GM12878 (cell line): ENCODE measurements around the gene HBA1. TPM values are rescaled to one million over a fixed set of nuclear protein-coding genes. Genes with fewer than 3 reads are reported as not detected.

ENCODE experiments used
- ATAC-seq: fragments of 200-7000 bp; cut with Tn5 transposase; 3 replicates; pipeline ENCODE4 v1.9.1; 2020; ENCODE audit warnings: mild to moderate bottlenecking, moderate library complexity
- BruUV-seq: library from RNA; stranded (reverse); fragments of 400-500 nt; replicated peaks from 2 replicates; lab custom pipeline; 2021; lab: Mats Ljungman, UMichigan
- CTCF ChIA-PET: fragments of 300-600 bp; sonication (Branson Sonifier 250); formaldehyde crosslinking; extraction: SDS; loops from one replicate; lab custom pipeline; 2021; ENCODE audit warnings: inconsistent platforms; lab: Yijun Ruan, JAX
- POLR2A ChIA-PET: fragments of 350-600 bp; formaldehyde crosslinking; extraction: SDS; loops from one replicate; lab custom pipeline; 2021; ENCODE audit warnings: inconsistent platforms; lab: Charles Lee
- RAD21 ChIA-PET: fragments of 300-600 bp; sonication (Branson Sonifier 250); formaldehyde crosslinking; loops from one replicate; lab custom pipeline; 2023; ENCODE audit warnings: antibody characterized with exemption; ENCODE audit not compliant: unreplicated experiment; lab: Charles Lee
- SMC1A ChIA-PET: fragments of 300-600 bp; sonication (Branson Sonifier 250); formaldehyde crosslinking; loops from one replicate; lab custom pipeline; 2023; ENCODE audit not compliant: unreplicated experiment, uncharacterized antibody; lab: Charles Lee
- DNase-seq: peaks from one replicate; pipeline ENCODE4 v3.0.0-alpha.2; 2011; ENCODE audit warnings: low read depth, low spot score
- FAIRE-seq: peaks from 3 replicates; lab custom pipeline; 2011; peaks lifted over from hg19 to GRCh38; lab: Jason Lieb, UNC
- H2AFZ ChIP-seq: 2 replicates; pipeline ENCODE4 v1.6.0; 2011; ENCODE audit warnings: low read depth, low read length, control low read depth; ENCODE audit not compliant: control insufficient read depth
- H3K27ac ChIP-seq: 2 replicates; pipeline ENCODE4 v1.5.1; 2011; ENCODE audit warnings: control low read depth; ENCODE audit not compliant: control insufficient read depth, insufficient read depth
- H3K27me3 ChIP-seq, 2 experiments: replicated peaks in 1 of 2; 2 replicates each; pipeline versions ENCODE4 v1.6.0 to v1.6.1; 2011; ENCODE audit warnings: low read length in 1 of 2; ENCODE audit not compliant: control insufficient read depth in 2 of 2, insufficient read depth in 2 of 2
- H3K36me3 ChIP-seq, 2 experiments: 2 replicates each; pipeline ENCODE4 v1.5.1; 2011; ENCODE audit warnings: low read length in 1 of 2; ENCODE audit not compliant: control insufficient read depth in 2 of 2, insufficient read depth in 2 of 2
- H3K4me1 ChIP-seq: 2 replicates; pipeline ENCODE4 v1.6.1; 2011; ENCODE audit warnings: mild to moderate bottlenecking, low read length, moderate library complexity, mixed read lengths; ENCODE audit not compliant: control insufficient read depth, insufficient read depth
- H3K4me2 ChIP-seq: 2 replicates; pipeline ENCODE4 v1.6.0; 2011; ENCODE audit warnings: control low read depth; ENCODE audit not compliant: control insufficient read depth, insufficient read depth
- H3K4me3 ChIP-seq: fragments of 200-600 bp; sonication (generic); 2 replicates; pipeline ENCODE4 v1.5.1; 2016
- H3K79me2 ChIP-seq: 2 replicates; pipeline ENCODE4 v1.6.0; 2011; ENCODE audit warnings: low read length; ENCODE audit not compliant: control insufficient read depth, insufficient read depth
- H3K9ac ChIP-seq: 2 replicates; pipeline ENCODE4 v1.8.0; 2011; ENCODE audit warnings: low read length, control low read depth, mixed read lengths; ENCODE audit not compliant: control insufficient read depth, insufficient read depth
- H3K9me3 ChIP-seq: replicated peaks from 3 replicates; pipeline ENCODE4 v1.5.1; 2011; ENCODE audit warnings: mild to moderate bottlenecking, low read length; ENCODE audit not compliant: control insufficient read depth, insufficient read depth
- H4K20me1 ChIP-seq: 2 replicates; pipeline ENCODE4 v1.6.0; 2011; ENCODE audit not compliant: control insufficient read depth, insufficient read depth
- BHLHE40 ChIP-seq, 2 experiments: fragments of 450-650 bp in 1 of 2; IDR thresholded peaks; 2 replicates each; pipeline ENCODE4 v1.6.1; 2011 to 2017; ENCODE audit warnings: low read depth in 2 of 2, borderline replicate concordance in 1 of 2, improper control_type of control experiment in 1 of 2, low read length in 1 of 2, mild to moderate bottlenecking in 1 of 2
- ESRRA ChIP-seq: IDR thresholded peaks from 2 replicates; pipeline ENCODE4 v1.6.1; 2012; ENCODE audit warnings: mild to moderate bottlenecking, low read length, improper control_type of control experiment
- GABPA ChIP-seq: IDR thresholded peaks from 2 replicates; pipeline ENCODE4 v1.6.1; 2014; ENCODE audit warnings: antibody characterized with exemption, low read depth, mild to moderate bottlenecking, inconsistent platforms
- MEF2B ChIP-seq: fragments of 450-650 bp; IDR thresholded peaks from 2 replicates; pipeline ENCODE4 v1.6.1; 2018; ENCODE audit warnings: mild to moderate bottlenecking, moderate library complexity; ENCODE audit not compliant: partially characterized antibody, poor library complexity, severe bottlenecking
- MTA2 ChIP-seq: fragments of 450-650 bp; IDR thresholded peaks from 2 replicates; pipeline ENCODE4 v1.6.1; 2016; ENCODE audit warnings: low read depth, mild to moderate bottlenecking, moderate library complexity
- NR2C1 ChIP-seq: fragments of 450-650 bp; IDR thresholded peaks from 2 replicates; pipeline ENCODE4 v1.6.1; 2017; ENCODE audit warnings: antibody characterized with exemption, mild to moderate bottlenecking, moderate library complexity
- NR2C2 ChIP-seq: IDR thresholded peaks from 2 replicates; pipeline ENCODE4 v1.6.1; 2011; ENCODE audit warnings: borderline replicate concordance, low read depth; ENCODE audit not compliant: control insufficient read depth, insufficient read length
- SUPT20H ChIP-seq: IDR thresholded peaks from 2 replicates; pipeline ENCODE4 v1.6.1; 2011; ENCODE audit warnings: low read depth, mild to moderate bottlenecking, low read length, moderate library complexity, borderline replicate concordance; ENCODE audit not compliant: control insufficient read depth
- USF1 ChIP-seq: IDR thresholded peaks from 2 replicates; pipeline ENCODE4 v1.6.1; 2011; ENCODE audit warnings: borderline replicate concordance, low read depth, mild to moderate bottlenecking, moderate library complexity, mixed read lengths, low read length; ENCODE audit not compliant: insufficient read depth; ENCODE audit errors: extremely low read length
- YY1 ChIP-seq: IDR thresholded peaks from 2 replicates; pipeline ENCODE4 v1.6.1; 2011; ENCODE audit warnings: low read depth, mild to moderate bottlenecking, low read length
- ZBTB11 ChIP-seq: fragments of 450-650 bp; formaldehyde crosslinking; IDR thresholded peaks from 2 replicates; pipeline ENCODE4 v1.5.0; 2022; ENCODE audit warnings: mild to moderate bottlenecking, missing genetic modification characterization
- ZBTB40 ChIP-seq: fragments of 450-650 bp; IDR thresholded peaks from 2 replicates; pipeline ENCODE4 v1.6.1; 2016; ENCODE audit warnings: mild to moderate bottlenecking, moderate library complexity, borderline replicate concordance
- WGBS: methylation state at CpG from one replicate; pipeline ENCODE4 v1.1.6; 2016; ENCODE audit warnings: low lambda C conversion rate; ENCODE audit not compliant: insufficient replicate concordance, insufficient coverage; ENCODE audit errors: missing lambda C conversion rate; 5-methylcytosine and 5-hydroxymethylcytosine counted together
- in situ Hi-C: fragments of 300-500 bp; cut with MboI; formaldehyde crosslinking; loops from 9 replicates; pipeline ENCODE4 v1.14.3; 2018; ENCODE audit warnings: mixed read lengths
- intact Hi-C: fragments of 100-400 bp; cut with micrococcal nuclease; formaldehyde crosslinking; loops from one replicate; pipeline ENCODE4 v1.14.2; 2022; ENCODE audit not compliant: unreplicated experiment
- polyA plus RNA-seq, 11 experiments: library from polyadenylated mRNA; depleted of rRNA in 4 of 11; unstranded in 6 of 11; stranded (reverse) in 5 of 11; fragments of >200 nt; fragmentation: Nextera tagmentation in 4 of 11; fragmentation: Illumina TruSeq in 1 of 11; extraction: Ambion mirVana in 4 of 11; extraction: Trizol in 1 of 11; gene quantifications; 1 replicate in 1 of 11; 2 replicates in 10 of 11; pipeline versions ENCODE4 v1.2.1 to v1.2.3, GENCODE V29; 2011 to 2016; ENCODE audit warnings: inconsistent platforms in 2 of 11, missing spikeins in 2 of 11, low read depth in 1 of 11
- total RNA-seq, 4 experiments: library from RNA; depleted of rRNA in 3 of 4; stranded (reverse); fragments of >200 nt in 3 of 4; fragmentation: Illumina TruSeq in 1 of 4; extraction: Trizol in 1 of 4; gene quantifications; 2 replicates each; pipeline versions ENCODE4 v1.2.1 to v1.2.3, GENCODE V29; 2013 to 2021

Gene HBA1
- total and polyA plus RNA-seq, 10 of the 15 experiments (the other 5 are each of a cell fraction or from before 2014, with no cell fraction given): 0.28 to 3.5 (median 0.83) TPM; not detected in 5

- TF ChIP-seq ZBTB11 (CRISPR knock-in tag): no peak
- TF ChIP-seq MTA2: no peak
Measured at GRCh38 chr16:185213-185612, 8.7 kb downstream of the HBA1 start (continued).

GRCh38 chr16:185691-186090 lies 9.2 kb downstream of the HBA1 start:
- ChIA-PET CTCF (no interaction called here), RAD21 (no interaction called here), SMC1A (no interaction called here), POLR2A (no interaction called here)
- DNase-seq (no peak), ATAC-seq (no peak), FAIRE-seq (no peak)
- H3K4me3 ChIP-seq: no peak overlapping the region
- H3K9ac ChIP-seq: no peak overlapping the region
- H3K27ac ChIP-seq: no peak overlapping the region
- no TSS peak for BruUV-seq
- no peaks in the 10 kb centered on the region for H3K79me2 ChIP-seq
- H3K36me3 ChIP-seq: peaks cover 10 to 11% of the 10 kb centered on the region in 2 experiments
- H2AFZ ChIP-seq: no peak overlapping the region
- TF ChIP-seq SUPT20H (no peak), NR2C1 (no peak), NR2C2 (no peak), YY1 (no peak), MEF2B (no peak), GABPA (no peak), ESRRA (no peak), BHLHE40 (IDR thresholded peaks at IDR 0.05; ENCODE audit: borderline replicate concordance in 1 of 2, low read depth in 2 of 2, low read length in 1 of 2) (no peak), ZBTB40 (no peak), USF1 (no peak)
- intact Hi-C loops (no loop called here), in situ Hi-C loops (no loop called here)
- H3K9me3 ChIP-seq: no peaks in the 10 kb centered on the region
- peaks cover 0 to 2% of the 10 kb centered on the region in 2 experiments; a peak in 2 of 4 replicates for H3K27me3 ChIP-seq
- no peaks in the 10 kb centered on the region for H4K20me1 ChIP-seq
- H3K4me1 ChIP-seq: peaks cover 8% of the 10 kb centered on the region; the same call in 1 of the 2 replicates
- 87% methylated on average over 11 of the region's 11 CpGs for WGBS
- H3K4me2 ChIP-seq: no peak overlapping the region
